Measurements from ENCODE around the gene S1PR5. TPM values are rescaled to one million over a fixed set of nuclear protein-coding genes. Genes with fewer than 3 reads are reported as not detected.

S1PR5 gene
- total and polyA plus RNA-seq, 10 of the 15 experiments (the other 5 are each of a cell fraction or from before 2014, with no cell fraction given): 0.04 TPM; not detected in 9

DNA sequence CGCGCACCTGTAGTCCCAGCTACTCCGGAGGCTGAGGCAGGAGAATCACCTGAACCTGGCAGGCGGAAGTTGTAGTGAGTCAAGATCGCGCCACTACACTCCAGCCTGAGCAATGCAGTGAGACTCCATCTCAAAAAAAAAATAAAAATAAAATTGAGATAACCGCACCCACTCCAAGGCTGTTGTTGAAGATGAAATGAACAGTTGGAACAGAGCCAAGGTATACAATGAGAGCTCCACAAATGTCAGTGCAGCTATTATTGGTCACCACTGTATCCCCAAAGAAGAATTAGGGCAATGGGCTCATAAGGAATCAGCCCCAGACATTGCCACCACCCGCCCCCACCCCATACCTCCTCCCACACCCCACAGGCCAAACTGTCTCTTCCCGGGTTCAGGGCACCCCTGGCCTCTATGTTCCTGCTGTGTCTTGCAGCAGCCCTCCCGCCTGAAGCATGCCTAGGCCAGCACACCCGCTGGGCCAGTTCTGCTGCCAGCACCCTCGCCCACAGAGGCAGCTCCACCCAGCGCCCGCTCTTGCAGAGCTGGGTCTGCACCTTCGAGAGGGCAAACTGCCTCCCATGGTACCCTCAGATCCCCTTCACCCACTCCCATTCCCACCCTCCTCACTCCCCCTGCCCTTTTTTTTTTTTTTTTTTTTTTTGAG is 3.5 kb upstream of the S1PR5 start (continued):
- TF ChIP-seq NFYB (IDR thresholded peaks at IDR 0.05; ENCODE audit: insufficient read depth, low read depth, low read length) (no peak), FOXM1 (IDR thresholded peaks at IDR 0.05; ENCODE audit: low read depth, low read length) (no peak), FOXK2 (IDR thresholded peaks at IDR 0.05) (no peak), SRF (IDR thresholded peaks at IDR 0.05; ENCODE audit: low read depth in 2 of 2, low read length in 2 of 2) (no peak)

DNA sequence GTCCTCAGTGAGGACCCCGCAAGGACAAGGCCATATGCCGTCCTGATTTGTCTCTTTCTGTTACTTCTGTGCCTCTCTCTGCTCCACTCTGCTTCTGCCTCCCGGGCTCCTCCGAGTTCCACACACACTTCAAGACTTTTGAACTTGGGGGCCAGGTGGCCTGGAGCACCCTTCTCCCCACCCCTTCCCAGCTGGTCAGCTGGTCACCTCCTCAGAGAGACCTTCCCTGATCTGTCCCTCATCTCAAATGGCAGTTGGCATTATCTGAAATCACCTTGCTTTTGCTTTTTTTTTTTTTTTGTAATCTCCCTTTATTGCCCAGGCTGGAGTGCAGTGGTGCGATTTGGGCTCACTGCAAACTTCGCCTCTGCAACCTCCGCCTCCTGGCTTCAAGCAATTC is 2.2 kb upstream of the S1PR5 start:
- no peaks in the 10 kb centered on the region for H3K9me3 ChIP-seq (replicated peaks; ENCODE audit: control insufficient read depth, insufficient read depth, low read length)
- BruUV-seq (replicated peaks): no TSS peak

More for the DNA sequence above, 2.2 kb upstream of the S1PR5 start:
- Histone ChIP-seq H3K79me2 (ENCODE audit: control insufficient read depth, insufficient read depth, low read length) (no peaks in the 10 kb centered on the region), H4K20me1 (ENCODE audit: control insufficient read depth, insufficient read depth) (no peaks in the 10 kb centered on the region), H3K36me3 (ENCODE audit: control insufficient read depth in 2 of 2, insufficient read depth in 2 of 2, low read length in 1 of 2) (no peaks in the 10 kb centered on the region), H3K27me3 (replicated peaks in 1 of 2; ENCODE audit: control insufficient read depth in 2 of 2, insufficient read depth in 2 of 2, low read length in 1 of 2) (peaks cover 6 to 19% of the 10 kb centered on the region in 2 experiments), H3K4me3 (no peak overlapping the region), H3K27ac (ENCODE audit: control insufficient read depth, insufficient read depth) (no peak overlapping the region), H3K9ac (ENCODE audit: control insufficient read depth, insufficient read depth, low read length) (no peak overlapping the region), H3K4me2 (ENCODE audit: control insufficient read depth, insufficient read depth) (0 out of 2 replicates have a peak overlapping the region, but pooled peaks have one; percentile 1), H2AFZ (ENCODE audit: control insufficient read depth, low read depth, low read length) (no peak overlapping the region), H3K4me1 (ENCODE audit: control insufficient read depth, insufficient read depth, low read length) (peaks cover 11% of the 10 kb centered on the region)
- CTCF ChIA-PET: no interaction called here
- in situ Hi-C loops (cut with MboI): no loop called here
- FAIRE-seq (no peak), ATAC-seq (no peak), DNase-seq (ENCODE audit: low read depth, low spot score) (no peak)
- POLR2A ChIA-PET: interaction anchor here (1.1 kb wide), 1 partner anchor 15 kb away, joined by 9 read pairs; no protein-coding TSS in a partner anchor
- TF ChIP-seq IKZF2 (IDR thresholded peaks at IDR 0.05) (no peak), KLF5 (IDR thresholded peaks at IDR 0.05; ENCODE audit: partially characterized antibody) (no peak), TCF12 (IDR thresholded peaks at IDR 0.05; ENCODE audit: low read depth, low read length) (no peak)
- TF ChIP-seq, protein P1, sequence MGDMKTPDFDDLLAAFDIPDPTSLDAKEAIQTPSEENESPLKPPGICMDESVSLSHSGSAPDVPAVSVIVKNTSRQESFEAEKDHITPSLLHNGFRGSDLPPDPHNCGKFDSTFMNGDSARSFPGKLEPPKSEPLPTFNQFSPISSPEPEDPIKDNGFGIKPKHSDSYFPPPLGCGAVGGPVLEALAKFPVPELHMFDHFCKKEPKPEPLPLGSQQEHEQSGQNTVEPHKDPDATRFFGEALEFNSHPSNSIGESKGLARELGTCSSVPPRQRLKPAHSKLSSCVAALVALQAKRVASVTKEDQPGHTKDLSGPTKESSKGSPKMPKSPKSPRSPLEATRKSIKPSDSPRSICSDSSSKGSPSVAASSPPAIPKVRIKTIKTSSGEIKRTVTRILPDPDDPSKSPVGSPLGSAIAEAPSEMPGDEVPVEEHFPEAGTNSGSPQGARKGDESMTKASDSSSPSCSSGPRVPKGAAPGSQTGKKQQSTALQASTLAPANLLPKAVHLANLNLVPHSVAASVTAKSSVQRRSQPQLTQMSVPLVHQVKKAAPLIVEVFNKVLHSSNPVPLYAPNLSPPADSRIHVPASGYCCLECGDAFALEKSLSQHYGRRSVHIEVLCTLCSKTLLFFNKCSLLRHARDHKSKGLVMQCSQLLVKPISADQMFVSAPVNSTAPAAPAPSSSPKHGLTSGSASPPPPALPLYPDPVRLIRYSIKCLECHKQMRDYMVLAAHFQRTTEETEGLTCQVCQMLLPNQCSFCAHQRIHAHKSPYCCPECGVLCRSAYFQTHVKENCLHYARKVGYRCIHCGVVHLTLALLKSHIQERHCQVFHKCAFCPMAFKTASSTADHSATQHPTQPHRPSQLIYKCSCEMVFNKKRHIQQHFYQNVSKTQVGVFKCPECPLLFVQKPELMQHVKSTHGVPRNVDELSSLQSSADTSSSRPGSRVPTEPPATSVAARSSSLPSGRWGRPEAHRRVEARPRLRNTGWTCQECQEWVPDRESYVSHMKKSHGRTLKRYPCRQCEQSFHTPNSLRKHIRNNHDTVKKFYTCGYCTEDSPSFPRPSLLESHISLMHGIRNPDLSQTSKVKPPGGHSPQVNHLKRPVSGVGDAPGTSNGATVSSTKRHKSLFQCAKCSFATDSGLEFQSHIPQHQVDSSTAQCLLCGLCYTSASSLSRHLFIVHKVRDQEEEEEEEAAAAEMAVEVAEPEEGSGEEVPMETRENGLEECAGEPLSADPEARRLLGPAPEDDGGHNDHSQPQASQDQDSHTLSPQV (IDR thresholded peaks at IDR 0.05): no peak
- intact Hi-C loops (cut with micrococcal nuclease; ENCODE audit: unreplicated experiment): no loop called here
- RAD21 ChIA-PET (ENCODE audit: unreplicated experiment): no interaction called here
- SMC1A ChIA-PET (ENCODE audit: uncharacterized antibody, unreplicated experiment): no interaction called here
- WGBS (ENCODE audit: insufficient coverage, insufficient replicate concordance, low lambda C conversion rate, missing lambda C conversion rate): 45% methylated on average over 7 of the region's 7 CpGs

All from GM12878 (cell line).